Peyer's patch (tissue), 4 donors: ENCODE results near the gene ENPP1. TPM values are rescaled to one million over a fixed set of nuclear protein-coding genes. Genes with fewer than 3 reads are reported as not detected.

ENCODE experiments used
- DNase-seq, 3 donors: peaks; one replicate each; pipeline ENCODE4 v3.0.0-alpha.2; 2017 to 2019
- H3K27ac ChIP-seq, 4 donors: fragments of 200-600 bp; sonication (generic); one replicate each; pipeline ENCODE4 v1.5.1; 2016 to 2019
- H3K27me3 ChIP-seq, 2 donors: fragments of 200-600 bp; sonication (generic); one replicate each; pipeline ENCODE4 v1.5.1; 2019
- H3K36me3 ChIP-seq, 3 donors: fragments of 200-600 bp; sonication (generic); one replicate each; pipeline ENCODE4 v1.5.1; 2016 to 2019
- H3K4me1 ChIP-seq, 4 donors: fragments of 200-600 bp; sonication (generic); one replicate each; pipeline ENCODE4 v1.5.1; 2016 to 2019
- H3K4me3 ChIP-seq, 4 donors: fragments of 200-600 bp; sonication (generic); 1 replicate in 3 of 4; 2 replicates in 1 of 4; pipeline ENCODE4 v1.5.1; 2016 to 2019; ENCODE audit warnings: mild to moderate bottlenecking in 1 of 4
- H3K9me3 ChIP-seq, 4 donors: fragments of 200-600 bp; sonication (generic); one replicate each; pipeline ENCODE4 v1.5.1; 2016 to 2019; ENCODE audit warnings: mild to moderate bottlenecking in 1 of 4
- CTCF ChIP-seq, 6 experiments: fragments of 450-650 bp in 4 of 6; fragments of 200-600 bp in 2 of 6; sonication (generic) in 1 of 6; IDR thresholded peaks; one replicate each; pipeline ENCODE4 v1.5.1; 2017 to 2019; ENCODE audit warnings: antibody characterized with exemption in 6 of 6, mild to moderate bottlenecking in 3 of 6, moderate library complexity in 1 of 6
- POLR2A ChIP-seq, 2 donors: fragments of 450-650 bp; IDR thresholded peaks; one replicate each; pipeline ENCODE4 v1.5.1; 2017; ENCODE audit warnings: antibody characterized with exemption in 2 of 2, mild to moderate bottlenecking in 2 of 2, moderate library complexity in 2 of 2
- total RNA-seq, 4 donors: library from RNA; depleted of rRNA; stranded (reverse); fragments of >200 nt; gene quantifications; one replicate each; pipeline ENCODE4 v1.1.0, GENCODE V29; 2016

Gene ENPP1
- total RNA-seq, 4 donors from 2014 or later, result 1.7 to 9.4 (median 7.1) TPM

- TF ChIP-seq POLR2A (IDR thresholded peaks at IDR 0.05), result no peak
- TF ChIP-seq CTCF (IDR thresholded peaks at IDR 0.05), result peak in 4 of 6 experiments; percentile 46 to 73 (median 70)
- Histone ChIP-seq H3K36me3 (no peaks in the 10 kb centered on the region), H3K4me1 (no peaks in the 10 kb centered on the region), H3K27me3 (no peaks in the 10 kb centered on the region), H3K9me3 (peaks cover 0 to 5% (median 0%) of the 10 kb centered on the region in 4 donors), H3K4me3 (no peak overlapping the region), H3K27ac (no peak overlapping the region)
- peak in 1 of 3 donors; percentile 78 for DNase-seq
Measured at GRCh38 chr6:131923356-131923755, 115.5 kb downstream of the ENPP1 start.

GRCh38 chr6:131924881-131925474 lies 117.2 kb downstream of the ENPP1 start:
- Histone ChIP-seq H3K9me3 (peaks cover 0 to 5% (median 0%) of the 10 kb centered on the region in 4 donors), H3K4me1 (no peaks in the 10 kb centered on the region), H3K4me3 (no peak overlapping the region), H3K36me3 (no peaks in the 10 kb centered on the region), H3K27ac (no peak overlapping the region), H3K27me3 (no peaks in the 10 kb centered on the region)
- TF ChIP-seq POLR2A (IDR thresholded peaks at IDR 0.05) (no peak), CTCF (IDR thresholded peaks at IDR 0.05) (peak in 4 of 6 experiments; percentile 25 to 75 (median 68))
- no peak for DNase-seq

GRCh38 chr6:131929264-131929663 lies 121.4 kb downstream of the ENPP1 start:
- no peak overlapping the region for H3K4me3 ChIP-seq
- TF ChIP-seq POLR2A (IDR thresholded peaks at IDR 0.05), result no peak
- no peak for TF ChIP-seq CTCF (IDR thresholded peaks at IDR 0.05)
- no peak overlapping the region for H3K27ac ChIP-seq
- H3K4me1 ChIP-seq, result no peaks in the 10 kb centered on the region
- H3K9me3 ChIP-seq, result no peaks in the 10 kb centered on the region
- H3K36me3 ChIP-seq, result no peaks in the 10 kb centered on the region
- no peak for DNase-seq
- no peaks in the 10 kb centered on the region for H3K27me3 ChIP-seq

GRCh38 chr6:131929976-131930375 lies 122.2 kb downstream of the ENPP1 start:
- H3K9me3 ChIP-seq, result no peaks in the 10 kb centered on the region
- no peak for TF ChIP-seq CTCF (IDR thresholded peaks at IDR 0.05)
- TF ChIP-seq POLR2A (IDR thresholded peaks at IDR 0.05), result no peak
- H3K4me1 ChIP-seq, result no peaks in the 10 kb centered on the region
- no peaks in the 10 kb centered on the region for H3K36me3 ChIP-seq
- H3K27me3 ChIP-seq, result no peaks in the 10 kb centered on the region
- DNase-seq, result no peak
- no peak overlapping the region for H3K4me3 ChIP-seq
- no peak overlapping the region for H3K27ac ChIP-seq

GRCh38 chr6:131931063-131931750 lies 123.4 kb downstream of the ENPP1 start:
- Histone ChIP-seq H3K27ac (no peak overlapping the region), H3K4me1 (no peaks in the 10 kb centered on the region), H3K27me3 (no peaks in the 10 kb centered on the region), H3K36me3 (no peaks in the 10 kb centered on the region), H3K4me3 (no peak overlapping the region), H3K9me3 (no peaks in the 10 kb centered on the region)
- TF ChIP-seq POLR2A (IDR thresholded peaks at IDR 0.05) (no peak), CTCF (IDR thresholded peaks at IDR 0.05) (no peak)
- no peak for DNase-seq
